NT2/D1 (cell line): ENCODE results near the gene PRMT7.

ENCODE experiments used
- SUZ12 ChIP-seq: IDR thresholded peaks from 2 replicates; pipeline ENCODE4 v1.6.1; 2011; ENCODE audit not compliant: insufficient read length, insufficient read depth; ENCODE audit errors: extremely low read depth
- YY1 ChIP-seq: IDR thresholded peaks from 2 replicates; pipeline ENCODE4 v1.6.1; 2011; ENCODE audit not compliant: insufficient read length, insufficient read depth
- ZNF274 ChIP-seq: IDR thresholded peaks from 2 replicates; pipeline ENCODE4 v1.6.1; 2011; ENCODE audit warnings: mild to moderate bottlenecking, low read depth, low read length

DNA sequence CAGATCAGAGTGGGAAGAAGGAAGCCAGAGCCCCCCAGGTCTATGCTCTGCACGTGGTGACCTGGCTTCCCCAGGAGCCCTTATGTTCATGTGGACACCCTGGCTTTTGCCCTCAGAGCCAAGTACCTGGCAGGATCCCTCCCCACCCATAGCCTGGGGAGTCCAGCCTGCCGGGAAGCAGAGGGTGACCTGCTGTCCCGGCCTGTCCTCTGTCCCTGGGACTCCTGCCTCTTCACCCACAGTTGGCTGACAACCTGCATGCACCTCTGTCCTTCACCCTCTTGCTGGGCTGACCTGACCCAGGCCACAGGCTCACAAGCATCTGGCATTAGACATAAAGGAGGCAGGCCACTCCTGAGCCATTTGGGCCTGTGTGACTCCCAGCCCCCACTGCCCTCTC lies 77.3 kb downstream of the PRMT7 start:
- TF ChIP-seq YY1 (no peak), ZNF274 (no peak), SUZ12 (no peak)
